ENCODE measurements around the gene NAA80. TPM values are rescaled to one million over a fixed set of nuclear protein-coding genes. Genes with fewer than 3 reads are reported as not detected.

NAA80 gene
- total and polyA plus RNA-seq, 8 donors: 3.1 to 107 (median 17.0) TPM

- H3K27ac ChIP-seq: peak overlapping the region; percentile 88 to 98 (median 95)
- H3K9me3 ChIP-seq: no peaks in the 10 kb centered on the region
- peak overlapping the region; percentile 28 to 46 (median 42) for H3K4me3 ChIP-seq
- H3K27me3 ChIP-seq: peaks cover 0 to 24% (median 14%) of the 10 kb centered on the region in 3 donors
- WGBS, 5 donors: 37 to 65% (median 40%) methylated on average over 6 to 8 of the region's 8 CpGs
- no peak for DNase-seq
- intact Hi-C loops (cut with DNase I; ENCODE audit: low total_unique reads): loop anchor here (5.0 to 10.0 kb wide), 2 partner anchors 45 to 78 kb away; partner anchors contain the start of gene GNAT1
- peaks cover 0 to 19% (median 0%) of the 10 kb centered on the region in 4 donors for H3K36me3 ChIP-seq
- no peak for TF ChIP-seq EP300 (IDR thresholded peaks at IDR 0.05)
- TF ChIP-seq POLR2AphosphoS5 (IDR thresholded peaks at IDR 0.05): peak in 1 of 3 donors; percentile 16
- TF ChIP-seq CTCF (IDR thresholded peaks at IDR 0.05): no peak
- TF ChIP-seq POLR2A (IDR thresholded peaks at IDR 0.05): no peak
- peaks cover 71 to 100% (median 90%) of the 10 kb centered on the region in 4 donors for H3K4me1 ChIP-seq
Observed at GRCh38 chr3:50269977-50270413, 29.2 kb downstream of the NAA80 start.

GRCh38 chr3:50269460-50269859 lies 29.7 kb downstream of the NAA80 start:
- peaks cover 0 to 19% (median 8%) of the 10 kb centered on the region in 3 donors for H3K27me3 ChIP-seq
- H3K4me3 ChIP-seq: peak overlapping the region; percentile 28 to 46 (median 42)
- intact Hi-C loops (cut with DNase I; ENCODE audit: low total_unique reads): no loop called here
- H3K36me3 ChIP-seq: peaks cover 0 to 14% (median 0%) of the 10 kb centered on the region in 4 donors
- peak overlapping the region; percentile 88 to 98 (median 95) for H3K27ac ChIP-seq
- no peaks in the 10 kb centered on the region for H3K9me3 ChIP-seq
- H3K4me1 ChIP-seq: peaks cover 76 to 100% (median 90%) of the 10 kb centered on the region in 4 donors
- DNase-seq: no peak
- WGBS, 5 donors: 32 to 39% (median 33%) methylated on average over 4 of the region's 4 CpGs; no CpG with 5 or more reads in 1 of the 5 donors
- TF ChIP-seq POLR2A (IDR thresholded peaks at IDR 0.05): no peak
- no peak for TF ChIP-seq EP300 (IDR thresholded peaks at IDR 0.05)

- H3K27ac ChIP-seq: peak within 1 kb of the TSS; percentile 88 to 98 (median 95)
- H3K4me3 ChIP-seq: peak within 1 kb of the TSS; percentile 40 to 52 (median 45)
- H3K4me1 ChIP-seq: peaks cover 75 to 100% (median 88%) of the 10 kb centered on the region in 4 donors
- H3K9me3 ChIP-seq: no peaks in the 10 kb centered on the region
- H3K36me3 ChIP-seq: peaks cover 0 to 8% (median 0%) of the 10 kb centered on the region in 4 donors
- peaks cover 0 to 13% (median 6%) of the 10 kb centered on the region in 3 donors for H3K27me3 ChIP-seq
- 13 to 31% (median 26%) methylated on average over 15 to 21 of the region's 21 CpGs for WGBS, 5 donors
- peak; percentile 93 to 96 for DNase-seq
- TF ChIP-seq POLR2A (IDR thresholded peaks at IDR 0.05): peak in 1 of 4 donors; percentile 22
- TF ChIP-seq EP300 (IDR thresholded peaks at IDR 0.05): no peak
- TF ChIP-seq POLR2AphosphoS5 (IDR thresholded peaks at IDR 0.05): peak; percentile 22 to 89 (median 81)
- no peak for TF ChIP-seq CTCF (IDR thresholded peaks at IDR 0.05)
- intact Hi-C loops (cut with DNase I; ENCODE audit: low total_unique reads): no loop called here
Observed at GRCh38 chr3:50268703-50269451, 30.3 kb downstream of the NAA80 start, which contains the start of gene SEMA3B. SEMA3B (plus strand) TSS chr3:50269147; CDS start chr3:50269241, 94 bp downstream.

GRCh38 chr3:50268276-50268675 lies 30.9 kb downstream of the NAA80 start:
- WGBS, 5 donors: 18 to 30% (median 29%) methylated on average over 3 of the region's 3 CpGs
- peak overlapping the region; percentile 34 to 52 (median 45) for H3K4me3 ChIP-seq

More at GRCh38 chr3:50268276-50268675, 30.9 kb downstream of the NAA80 start:
- Histone ChIP-seq H3K9me3 (no peaks in the 10 kb centered on the region), H3K27ac (peak overlapping the region; percentile 88 to 98 (median 95)), H3K27me3 (peaks cover 0 to 7% (median 0%) of the 10 kb centered on the region in 3 donors), H3K4me1 (peaks cover 69 to 100% (median 85%) of the 10 kb centered on the region in 4 donors), H3K36me3 (peaks cover 0 to 3% (median 0%) of the 10 kb centered on the region in 4 donors)
- intact Hi-C loops (cut with DNase I; ENCODE audit: low total_unique reads): no loop called here
- DNase-seq: no peak
- TF ChIP-seq EP300 (IDR thresholded peaks at IDR 0.05) (no peak), CTCF (IDR thresholded peaks at IDR 0.05) (no peak), POLR2A (IDR thresholded peaks at IDR 0.05) (no peak), POLR2AphosphoS5 (IDR thresholded peaks at IDR 0.05) (no peak)
